GM12878 (cell line): ENCODE data around the gene CYP1B1. TPM values are rescaled to one million over a fixed set of nuclear protein-coding genes. Genes with fewer than 3 reads are reported as not detected.

Experiments
- BMI1 ChIP-seq: fragments of 450-650 bp; IDR thresholded peaks from 2 replicates; pipeline ENCODE4 v1.6.1; 2016; ENCODE audit warnings: mild to moderate bottlenecking, moderate library complexity, borderline replicate concordance
- CEBPB ChIP-seq, 2 experiments: fragments of 150-350 bp in 1 of 2; IDR thresholded peaks; 2 replicates each; pipeline ENCODE4 v1.6.1; 2012 to 2014; ENCODE audit warnings: low read depth in 2 of 2, low read length in 2 of 2, borderline replicate concordance in 1 of 2, inconsistent platforms in 1 of 2
- CHD1 ChIP-seq: IDR thresholded peaks from 2 replicates; pipeline ENCODE4 v1.6.1; 2012; ENCODE audit warnings: low read depth, low read length, improper control_type of control experiment
- CREM ChIP-seq: IDR thresholded peaks from 2 replicates; pipeline ENCODE4 v1.6.1; 2014; ENCODE audit warnings: antibody characterized with exemption, low read depth
- E4F1 ChIP-seq: fragments of 450-650 bp; IDR thresholded peaks from 2 replicates; pipeline ENCODE4 v1.6.1; 2018; ENCODE audit warnings: borderline replicate concordance, mild to moderate bottlenecking; ENCODE audit not compliant: partially characterized antibody
- ESRRA ChIP-seq: IDR thresholded peaks from 2 replicates; pipeline ENCODE4 v1.6.1; 2012; ENCODE audit warnings: mild to moderate bottlenecking, low read length, improper control_type of control experiment
- JUNB ChIP-seq: IDR thresholded peaks from 2 replicates; pipeline ENCODE4 v1.6.1; 2016; ENCODE audit warnings: antibody characterized with exemption, mild to moderate bottlenecking
- NFYA ChIP-seq: IDR thresholded peaks from 2 replicates; pipeline ENCODE4 v1.6.1; 2011; ENCODE audit warnings: low read depth, mild to moderate bottlenecking, low read length, improper control_type of control experiment, borderline replicate concordance
- NR2C1 ChIP-seq: fragments of 450-650 bp; IDR thresholded peaks from 2 replicates; pipeline ENCODE4 v1.6.1; 2017; ENCODE audit warnings: antibody characterized with exemption, mild to moderate bottlenecking, moderate library complexity
- PKNOX1 ChIP-seq: fragments of 450-650 bp; IDR thresholded peaks from 2 replicates; pipeline ENCODE4 v1.6.1; 2016; ENCODE audit warnings: mild to moderate bottlenecking
- POLR2A ChIP-seq: IDR thresholded peaks from 2 replicates; pipeline ENCODE4 v1.6.1; 2011; ENCODE audit warnings: low read depth, mild to moderate bottlenecking, low read length
- RB1 ChIP-seq: fragments of 450-650 bp; formaldehyde crosslinking; IDR thresholded peaks from 2 replicates; pipeline ENCODE4 v1.6.1; 2017; ENCODE audit warnings: mild to moderate bottlenecking, borderline replicate concordance
- RCOR1 ChIP-seq: conservative IDR thresholded peaks from 2 replicates; pipeline ENCODE4 v1.6.1; 2012; ENCODE audit warnings: low read depth, low read length, improper control_type of control experiment
- RELA ChIP-seq: fragments of 450-650 bp; IDR thresholded peaks from 2 replicates; pipeline ENCODE4 v1.8.0; 2014; ENCODE audit warnings: borderline replicate concordance; ENCODE audit not compliant: partially characterized antibody
- SMAD1 ChIP-seq: fragments of 450-650 bp; IDR thresholded peaks from 2 replicates; pipeline ENCODE4 v1.6.1; 2018; ENCODE audit warnings: mild to moderate bottlenecking, low read depth; ENCODE audit not compliant: partially characterized antibody
- STAT1 ChIP-seq: fragments of 450-650 bp; conservative IDR thresholded peaks from 2 replicates; pipeline ENCODE4 v1.6.1; 2014; ENCODE audit warnings: antibody characterized with exemption, mild to moderate bottlenecking
- TARDBP ChIP-seq: IDR thresholded peaks from 2 replicates; pipeline ENCODE4 v1.6.1; 2016; ENCODE audit warnings: borderline replicate concordance
- TCF7 ChIP-seq: IDR thresholded peaks from 2 replicates; pipeline ENCODE4 v1.6.1; 2014; ENCODE audit warnings: antibody characterized with exemption, borderline replicate concordance
- ZBTB40 ChIP-seq: fragments of 450-650 bp; IDR thresholded peaks from 2 replicates; pipeline ENCODE4 v1.6.1; 2016; ENCODE audit warnings: mild to moderate bottlenecking, moderate library complexity, borderline replicate concordance
- polyA plus RNA-seq, 11 experiments: library from polyadenylated mRNA; depleted of rRNA in 4 of 11; unstranded in 6 of 11; stranded (reverse) in 5 of 11; fragments of >200 nt; fragmentation: Nextera tagmentation in 4 of 11; fragmentation: Illumina TruSeq in 1 of 11; extraction: Ambion mirVana in 4 of 11; extraction: Trizol in 1 of 11; gene quantifications; 1 replicate in 1 of 11; 2 replicates in 10 of 11; pipeline versions ENCODE4 v1.2.1 to v1.2.3, GENCODE V29; 2011 to 2016; ENCODE audit warnings: inconsistent platforms in 2 of 11, missing spikeins in 2 of 11, low read depth in 1 of 11
- total RNA-seq, 4 experiments: library from RNA; depleted of rRNA in 3 of 4; stranded (reverse); fragments of >200 nt in 3 of 4; fragmentation: Illumina TruSeq in 1 of 4; extraction: Trizol in 1 of 4; gene quantifications; 2 replicates each; pipeline versions ENCODE4 v1.2.1 to v1.2.3, GENCODE V29; 2013 to 2021
- TF ChIP-seq, protein P1 (sequence below): fragments of 450-650 bp; IDR thresholded peaks from 2 replicates; pipeline ENCODE4 v1.6.1; 2014; ENCODE audit warnings: mild to moderate bottlenecking

Gene CYP1B1
- total and polyA plus RNA-seq, 10 of the 15 experiments (the other 5 are each of a cell fraction or from before 2014, with no cell fraction given) = 0.35 to 29.7 (median 3.4) TPM

DNA sequence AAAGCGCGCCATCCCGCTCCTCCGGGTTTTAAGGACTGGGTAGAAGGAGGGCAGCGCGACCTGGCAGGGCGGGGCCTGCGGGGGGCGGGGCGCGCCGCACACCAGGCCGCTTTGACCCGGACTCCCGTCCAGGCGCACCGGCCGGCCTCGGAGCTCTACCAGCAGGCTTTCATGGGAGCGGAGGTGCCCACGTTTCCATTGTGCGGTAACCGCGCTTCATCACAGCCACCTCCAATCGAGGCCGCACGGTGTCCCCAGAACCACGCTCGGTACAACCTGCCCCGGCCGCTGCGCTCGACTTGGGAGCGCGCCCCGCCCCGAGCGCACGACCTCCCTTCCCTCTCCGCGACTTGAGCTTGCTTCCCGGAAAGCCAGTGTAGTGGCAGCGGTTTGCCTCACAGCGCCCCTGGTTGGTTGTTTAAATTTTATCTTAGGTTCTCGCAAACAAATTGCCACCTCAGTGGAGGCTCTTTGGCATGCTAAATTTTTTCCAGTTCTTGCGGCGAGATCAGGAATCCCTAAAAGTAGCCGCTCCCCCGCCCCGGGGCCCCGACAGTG, 280 bp upstream of the CYP1B1 start (continued):
- TF ChIP-seq, protein P1, sequence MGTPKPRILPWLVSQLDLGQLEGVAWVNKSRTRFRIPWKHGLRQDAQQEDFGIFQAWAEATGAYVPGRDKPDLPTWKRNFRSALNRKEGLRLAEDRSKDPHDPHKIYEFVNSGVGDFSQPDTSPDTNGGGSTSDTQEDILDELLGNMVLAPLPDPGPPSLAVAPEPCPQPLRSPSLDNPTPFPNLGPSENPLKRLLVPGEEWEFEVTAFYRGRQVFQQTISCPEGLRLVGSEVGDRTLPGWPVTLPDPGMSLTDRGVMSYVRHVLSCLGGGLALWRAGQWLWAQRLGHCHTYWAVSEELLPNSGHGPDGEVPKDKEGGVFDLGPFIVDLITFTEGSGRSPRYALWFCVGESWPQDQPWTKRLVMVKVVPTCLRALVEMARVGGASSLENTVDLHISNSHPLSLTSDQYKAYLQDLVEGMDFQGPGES = no peak
- no peak for TF ChIP-seq JUNB
- TF ChIP-seq POLR2A = peak; percentile 64; the same call in 1 of the 2 replicates
- TF ChIP-seq RB1 = no peak
- no peak for TF ChIP-seq TARDBP
- TF ChIP-seq RCOR1 = no peak
- no peak for TF ChIP-seq ZBTB40
- TF ChIP-seq BMI1 = no peak
- TF ChIP-seq SMAD1 = no peak
- TF ChIP-seq TCF7 = no peak
- no peak for TF ChIP-seq ESRRA
- TF ChIP-seq NFYA = no peak
- TF ChIP-seq NR2C1 = no peak
- no peak for TF ChIP-seq STAT1
- TF ChIP-seq E4F1 = no peak
- no peak for TF ChIP-seq PKNOX1
- TF ChIP-seq CEBPB (IDR thresholded peaks at IDR 0.05; ENCODE audit: borderline replicate concordance in 1 of 2, low read depth in 2 of 2, low read length in 2 of 2) = no peak
- TF ChIP-seq CREM = peak; percentile 19; the same call in 1 of the 2 replicates
- no peak for TF ChIP-seq CHD1
- TF ChIP-seq RELA = no peak
